NCI-H2227 (cell line): ENCODE data around the gene TRIOBP.
"Not testable (repeated sequence)": the region's sequence is repeated elsewhere in the genome, so short reads cannot be mapped to it uniquely, and the experiment has no call there.

Experiments used
- DNase-seq: peaks from one replicate; lab custom pipeline; 2025; ENCODE audit not compliant: unreplicated experiment; lab: John Stamatoyannopoulos, UW

TRIOBP gene

DNA sequence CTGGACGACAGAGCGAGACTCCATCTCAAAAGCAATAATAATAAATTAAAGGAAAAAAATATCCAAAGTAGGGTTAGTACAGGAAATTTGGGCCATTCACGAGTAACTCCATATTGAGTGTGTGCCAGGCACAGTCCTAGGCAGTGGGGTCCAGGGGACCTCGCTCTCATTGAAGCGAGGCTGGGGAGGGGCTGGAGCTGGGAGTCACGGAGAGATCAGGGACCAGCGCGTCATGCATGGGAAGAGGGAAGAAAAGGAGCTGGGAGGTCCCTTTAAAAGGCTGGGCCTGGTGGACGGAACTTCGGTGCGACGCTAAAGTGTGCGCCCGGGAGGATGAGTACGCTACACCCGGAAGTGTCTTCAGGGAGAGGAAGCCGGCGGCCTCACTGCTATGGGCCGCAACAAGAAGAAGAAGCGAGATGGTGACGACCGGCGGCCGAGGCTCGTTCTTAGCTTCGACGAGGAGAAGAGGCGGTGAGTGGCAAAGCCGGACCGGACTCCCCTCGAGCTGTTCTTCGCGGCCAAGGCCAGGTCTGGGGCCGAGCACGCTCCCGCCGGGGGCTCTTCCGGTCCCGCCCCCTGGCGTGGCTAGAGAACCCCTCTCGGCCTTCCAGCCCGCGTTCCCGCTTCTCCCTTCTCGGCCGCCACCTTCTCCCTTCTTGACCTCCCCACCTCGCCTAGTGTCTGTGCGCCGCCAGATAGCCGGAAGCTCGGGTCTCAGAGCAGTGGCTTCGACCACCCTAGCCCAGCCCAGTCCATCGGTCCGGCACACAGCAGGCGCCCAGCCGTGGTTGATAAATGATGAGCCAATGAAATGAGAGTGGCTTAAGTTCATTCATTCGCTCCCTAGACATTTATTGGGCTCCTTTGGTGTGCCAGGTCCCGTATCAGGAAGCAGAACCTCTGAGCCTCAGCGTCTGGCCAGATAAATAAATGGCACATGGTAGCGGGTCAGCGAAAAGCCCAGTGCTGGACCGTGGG is 10.6 kb upstream of the TRIOBP start, which contains the start of gene NOL12:
NOL12 (plus strand) TSS at position 342 of the 981 bp plus-strand sequence; CDS start at position 392, 50 bp downstream.
- peak; percentile 87 for DNase-seq

DNA sequence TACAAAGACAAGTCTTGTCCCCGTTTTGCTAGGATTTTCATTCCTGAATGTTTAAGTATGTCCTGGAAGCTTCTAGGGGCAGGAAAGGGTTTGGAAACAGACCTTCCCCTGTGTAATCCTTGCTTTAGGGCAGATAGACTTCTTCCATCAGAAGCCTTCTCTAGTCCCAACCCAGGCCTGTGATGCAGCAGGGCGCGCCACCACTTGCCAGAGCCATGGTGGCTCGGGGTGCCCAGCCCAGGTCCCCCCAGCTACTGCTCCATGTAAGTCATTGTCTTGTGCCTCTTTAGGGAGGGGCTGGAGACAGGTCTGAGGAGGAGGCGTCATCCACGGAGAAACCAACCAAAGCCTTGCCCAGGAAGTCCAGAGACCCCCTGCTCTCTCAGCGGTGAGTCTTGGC is 6.4 kb upstream of the TRIOBP start:
- no peak for DNase-seq

DNA sequence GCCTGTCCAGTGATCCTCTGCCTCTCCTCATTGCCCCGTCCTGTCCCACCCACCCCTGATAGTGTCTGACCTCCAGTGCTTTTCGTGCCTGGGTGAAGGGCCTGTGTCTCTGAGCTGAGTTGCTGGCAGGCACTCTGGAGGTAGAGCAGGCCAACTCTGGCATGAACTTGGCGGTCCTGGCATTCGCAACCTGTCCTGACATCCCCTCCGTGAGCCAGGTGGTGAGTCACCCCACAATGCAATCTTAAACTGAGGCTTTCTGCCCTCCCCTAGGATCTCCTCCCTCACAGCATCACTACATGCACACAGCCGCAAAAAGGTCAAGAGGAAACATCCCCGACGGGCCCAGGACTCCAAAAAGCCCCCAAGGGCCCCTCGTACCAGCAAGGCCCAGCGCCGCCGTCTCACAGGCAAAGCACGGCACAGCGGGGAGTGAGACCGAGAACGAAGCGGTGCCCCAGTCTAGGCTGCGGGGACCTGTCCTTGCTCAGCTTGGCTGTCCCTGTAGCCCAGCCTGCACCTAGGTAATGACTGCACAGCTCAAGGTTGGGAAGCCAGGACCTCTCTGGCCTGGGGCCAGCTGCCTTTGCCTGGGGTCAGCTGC is 5.8 kb upstream of the TRIOBP start:
- no peak for DNase-seq

DNA sequence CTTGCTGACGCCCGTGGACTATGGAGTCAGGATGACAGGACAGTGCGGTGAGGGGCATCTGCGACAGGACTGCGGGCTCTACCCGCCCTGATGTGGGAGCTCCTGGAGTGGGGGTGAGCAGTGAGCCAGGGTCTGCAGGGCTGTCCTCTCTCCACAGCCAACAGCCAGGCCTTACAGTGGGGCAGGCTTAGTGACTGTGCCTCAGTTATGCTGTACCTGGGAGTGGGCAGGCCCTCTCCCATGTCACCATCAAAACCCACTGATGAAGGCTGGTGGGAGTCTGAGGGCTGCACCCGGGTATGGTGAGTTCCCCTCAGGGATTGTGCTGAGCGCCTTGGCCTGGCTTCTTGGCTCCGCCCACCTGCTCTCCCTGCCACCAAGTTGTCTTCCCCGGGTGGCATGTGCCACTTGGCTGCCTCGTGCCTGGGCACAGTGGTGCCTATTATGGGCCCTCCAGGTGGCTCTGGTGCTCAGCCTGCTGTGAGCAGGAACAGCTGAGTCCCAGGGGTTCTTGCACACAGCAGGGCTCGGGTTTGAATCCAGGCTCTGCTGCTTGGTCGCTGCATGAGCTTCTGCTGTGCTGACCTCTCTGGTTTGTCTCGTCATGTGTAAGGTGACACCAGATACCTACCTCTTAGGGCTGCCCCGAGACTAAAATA is 4.1 kb upstream of the TRIOBP start:
- DNase-seq: no peak

DNA sequence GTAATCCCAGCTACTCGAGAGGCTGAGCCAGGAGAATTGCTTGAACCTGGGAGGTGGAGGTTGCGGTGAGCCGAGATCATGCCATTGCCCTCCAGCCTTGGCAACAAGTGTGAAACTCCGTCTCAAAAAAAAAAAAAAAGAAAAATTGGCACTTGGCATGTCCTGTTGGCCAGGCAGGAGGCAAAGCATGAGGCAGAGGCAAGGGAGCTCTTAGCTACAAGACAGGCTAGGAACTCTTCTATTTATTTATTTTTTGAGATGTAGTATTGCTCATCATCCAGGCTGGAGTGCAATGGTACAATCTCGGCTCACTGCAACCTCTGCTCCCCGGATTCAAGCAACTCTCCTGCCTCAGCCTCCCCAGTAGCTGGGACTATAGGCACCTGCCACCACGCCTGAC is 2.7 kb upstream of the TRIOBP start:
- not testable (repeated sequence) for DNase-seq

DNA sequence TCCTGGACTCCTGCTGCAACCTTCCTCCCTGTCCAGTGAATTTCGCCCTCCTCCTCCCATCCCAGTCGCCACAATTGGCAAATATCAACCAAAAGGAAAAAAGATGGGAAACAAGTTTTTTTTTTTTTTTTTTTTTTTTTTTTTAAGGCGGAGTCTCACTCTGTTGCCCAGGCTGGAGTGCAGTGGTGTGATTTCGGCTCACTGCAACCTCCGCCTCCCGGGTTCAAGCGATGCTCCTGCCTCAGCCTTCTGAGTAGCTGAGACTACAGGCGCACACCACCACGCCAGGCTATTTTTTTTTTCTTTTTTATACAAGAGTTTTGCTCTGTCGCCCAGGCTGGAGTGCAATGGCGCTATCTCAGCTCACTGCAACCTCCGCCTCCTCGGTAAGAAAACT is 590 bp upstream of the TRIOBP start:
- not testable (repeated sequence) for DNase-seq

DNA sequence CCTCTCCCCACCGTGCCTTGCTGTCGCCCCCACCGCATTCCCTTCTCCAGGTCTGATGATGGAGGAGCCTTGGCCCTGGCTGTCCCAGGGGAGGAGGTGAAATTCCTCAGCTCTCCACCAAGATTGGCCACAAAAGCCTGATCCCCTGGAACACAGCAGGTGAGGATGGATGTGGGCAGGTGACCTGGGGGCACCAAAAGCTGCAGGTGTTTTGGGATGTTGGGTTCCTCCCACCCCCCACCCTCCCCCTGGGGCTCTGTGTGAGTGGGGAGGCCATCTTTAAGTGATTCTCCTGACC is 639 bp downstream of the TRIOBP start:
- no peak for DNase-seq

DNA sequence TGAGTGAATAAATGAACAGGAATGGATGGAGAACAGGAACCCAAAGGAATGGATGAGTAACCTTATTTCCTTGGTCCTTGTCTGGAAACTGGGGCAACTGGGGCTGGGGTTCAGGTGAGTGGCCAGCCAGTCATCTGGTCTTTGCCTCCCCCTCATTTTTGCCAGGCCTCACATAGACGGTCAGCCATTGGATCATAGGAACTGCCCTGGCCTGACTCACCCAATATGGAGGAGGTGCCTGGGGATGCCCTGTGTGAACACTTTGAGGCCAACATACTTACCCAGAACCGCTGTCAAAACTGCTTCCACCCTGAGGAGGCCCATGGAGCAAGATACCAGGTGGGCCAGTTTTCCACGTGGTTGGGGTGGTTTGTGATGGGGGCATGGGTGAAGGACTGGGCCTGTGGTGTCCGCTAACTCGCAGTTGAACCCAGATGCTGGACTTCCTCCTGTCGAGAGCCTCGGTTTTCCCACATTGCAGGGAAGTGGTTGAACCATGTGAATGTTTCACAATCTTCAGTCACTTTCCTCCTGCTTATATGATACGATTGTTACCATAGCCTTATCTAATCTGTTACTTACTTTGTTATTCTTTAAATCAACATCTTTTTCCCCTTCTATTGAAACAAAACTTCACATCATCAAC is 4.4 kb downstream of the TRIOBP start:
- DNase-seq: no peak

DNA sequence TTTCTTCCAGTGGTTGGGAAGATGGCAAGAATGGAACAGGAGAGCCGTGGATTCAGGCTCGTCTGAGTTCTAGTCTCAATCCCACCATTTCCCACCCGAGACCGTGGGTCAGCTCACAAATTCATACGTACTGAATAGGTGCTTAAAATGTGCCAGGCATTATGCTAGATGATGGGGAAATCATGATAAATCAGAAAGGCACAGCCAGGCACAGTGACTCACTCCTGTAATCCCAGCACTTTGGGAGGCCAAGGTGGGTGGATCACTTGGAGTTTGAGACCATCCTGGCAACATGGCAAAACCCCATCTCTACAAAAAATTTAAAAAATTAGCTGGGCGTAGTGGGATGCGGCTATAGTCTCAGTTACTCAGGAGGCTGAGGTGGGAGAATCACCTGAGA is 7.1 kb downstream of the TRIOBP start:
- no peak for DNase-seq

DNA sequence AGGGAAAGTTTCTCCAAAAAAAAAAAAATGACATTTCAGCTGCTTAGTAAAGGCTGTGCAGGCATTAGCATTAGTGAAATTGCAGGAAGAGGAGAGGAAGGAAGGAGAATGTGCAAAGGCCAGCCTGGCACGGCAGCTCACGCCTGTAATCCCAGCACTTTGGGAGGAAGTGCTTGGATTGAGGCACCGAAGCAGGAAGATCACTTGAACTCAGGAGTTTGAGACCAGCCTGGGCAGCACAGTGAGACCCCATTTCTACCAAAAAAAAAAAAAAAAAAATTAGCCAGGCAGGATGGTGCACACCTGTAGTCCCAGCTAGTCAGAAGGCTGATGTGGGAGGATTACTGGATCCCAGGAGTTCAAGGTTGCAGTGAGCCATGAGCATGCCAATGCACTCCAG is 7.8 kb downstream of the TRIOBP start:
- DNase-seq: no peak

DNA sequence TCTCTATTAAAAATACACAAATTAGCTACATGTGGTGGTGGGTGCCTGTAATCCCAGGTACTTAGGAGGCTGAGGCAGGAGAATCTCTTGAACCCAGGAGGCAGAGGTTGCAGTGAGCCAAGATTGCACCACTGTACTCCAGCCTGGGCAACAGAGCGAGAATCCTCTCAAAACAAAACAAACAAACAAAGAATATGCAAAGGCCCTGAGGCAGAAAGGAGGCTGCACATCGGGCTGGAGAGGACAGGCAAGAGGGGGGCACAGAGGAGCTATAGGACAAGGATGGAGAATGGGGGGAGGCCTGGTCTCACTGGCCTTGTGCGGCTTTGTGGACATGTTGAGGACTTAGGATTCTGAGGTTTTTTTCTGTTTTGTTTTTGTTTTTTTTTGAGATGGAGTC is 8.4 kb downstream of the TRIOBP start:
- DNase-seq: no peak

DNA sequence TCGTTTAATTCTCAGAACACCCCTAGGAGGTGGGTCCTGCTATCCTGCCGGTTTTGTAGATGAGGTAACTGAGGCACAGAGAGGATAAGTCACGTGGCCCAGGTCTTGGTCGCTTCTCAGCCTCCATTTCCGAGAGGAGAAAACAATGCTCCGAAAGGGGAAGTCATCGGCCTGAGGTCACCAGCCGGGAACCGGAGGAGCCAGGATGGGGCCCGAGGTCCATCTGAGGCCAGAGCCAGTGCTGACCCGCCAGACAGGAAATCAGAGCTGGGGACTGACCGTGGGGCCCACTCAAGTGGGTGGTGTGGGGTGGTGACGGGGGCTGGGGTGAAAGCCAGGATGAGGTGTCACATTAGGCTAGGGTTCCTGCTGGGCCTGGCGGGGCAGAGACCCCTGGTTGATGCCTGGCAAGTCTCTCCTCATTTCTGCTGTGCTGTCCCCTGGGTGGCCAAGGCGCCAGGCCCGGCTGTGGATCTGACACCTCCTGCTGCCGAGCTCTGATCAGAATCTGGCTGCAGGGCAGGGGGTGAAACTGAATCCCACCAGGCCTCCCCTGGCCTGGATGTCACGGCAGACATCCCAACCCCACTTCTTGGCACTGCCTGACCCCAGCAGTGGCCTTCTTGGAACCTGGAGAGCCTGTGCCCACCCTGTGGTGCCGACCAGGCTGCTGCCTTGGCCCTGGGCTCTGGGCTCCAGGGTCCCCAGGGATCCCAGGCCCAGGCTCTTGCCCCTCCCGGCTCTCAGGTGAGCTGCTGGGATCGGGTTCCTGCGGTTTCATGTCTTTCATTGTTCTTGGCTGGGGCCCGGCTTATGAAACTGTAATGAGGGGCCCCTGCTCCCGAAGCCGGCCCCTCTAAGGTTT is 12.0 kb downstream of the TRIOBP start:
- no peak for DNase-seq

DNA sequence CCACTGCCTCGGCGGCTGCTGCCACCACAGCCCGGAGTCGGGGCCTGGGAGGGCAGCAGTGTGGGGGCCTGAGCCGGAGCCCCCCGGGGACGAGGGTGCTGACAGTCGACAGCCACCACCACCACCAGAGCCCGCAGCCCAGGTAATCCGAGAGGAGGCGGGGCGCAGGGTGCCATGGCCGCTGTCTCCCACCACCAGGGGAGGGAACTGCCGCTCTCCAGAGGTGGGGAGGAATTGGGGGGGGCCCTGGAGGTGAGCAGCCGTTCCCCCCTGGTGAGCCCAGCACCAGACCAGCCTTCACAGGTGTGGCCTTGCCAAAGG is 12.6 kb downstream of the TRIOBP start:
- DNase-seq: no peak

DNA sequence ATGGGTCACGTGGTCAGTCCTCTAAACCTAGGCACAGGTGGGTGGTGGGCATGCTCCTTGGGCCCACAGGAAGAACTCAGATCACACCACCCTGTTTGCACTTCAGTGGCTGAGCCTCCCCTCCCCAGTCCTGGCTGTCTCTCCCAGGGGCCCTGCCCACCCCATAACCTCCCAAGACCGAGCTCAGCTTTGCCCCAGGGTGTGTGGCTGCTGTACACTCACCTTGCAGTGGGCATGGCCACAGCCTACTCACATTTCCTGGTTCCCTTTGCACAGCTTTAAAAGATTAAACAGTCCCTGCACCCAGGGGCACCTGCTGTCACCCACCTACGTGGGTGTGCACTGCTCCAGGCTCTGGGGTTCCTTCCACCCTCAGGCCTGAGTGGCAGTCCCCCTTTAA is 13.8 kb downstream of the TRIOBP start:
- DNase-seq: no peak

DNA sequence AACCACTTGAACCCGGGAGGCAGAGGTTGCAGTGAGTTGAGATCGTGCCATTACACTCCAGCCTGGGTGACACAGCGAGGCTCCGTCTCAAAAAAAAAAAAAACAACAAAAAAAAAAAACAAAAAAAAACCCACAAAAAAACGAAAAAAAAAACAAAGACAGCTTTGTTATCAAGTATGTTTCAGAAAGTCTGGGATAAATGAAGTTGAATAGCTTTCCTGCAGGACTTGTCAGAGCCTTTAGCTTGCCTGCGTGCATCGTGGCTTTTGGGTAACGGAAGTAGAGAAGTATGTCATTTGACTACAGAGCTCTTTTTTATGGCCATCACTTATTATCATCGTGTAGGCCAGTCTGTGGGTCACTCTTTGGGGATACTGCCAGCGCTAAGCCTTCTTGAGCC is 14.6 kb downstream of the TRIOBP start:
- DNase-seq: no peak

DNA sequence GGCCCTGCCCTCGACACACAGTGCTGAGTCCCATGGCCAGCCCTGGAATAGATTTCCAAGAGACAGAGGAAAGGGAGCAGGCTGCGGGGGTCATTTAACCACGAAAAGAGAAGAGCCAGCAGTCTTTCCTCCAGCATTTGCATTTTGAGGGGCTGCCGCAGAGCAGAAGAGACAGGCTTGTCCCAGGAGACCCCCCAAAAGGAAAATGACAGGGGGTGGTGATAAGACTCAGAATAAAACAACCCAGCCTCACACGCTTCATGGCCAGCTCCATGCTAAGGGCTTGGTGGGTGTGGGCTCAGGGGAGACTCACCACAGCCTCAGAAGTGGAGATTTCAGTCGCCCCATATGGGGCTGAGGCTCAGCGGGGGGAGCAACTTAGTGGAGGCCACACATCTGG is 16.9 kb downstream of the TRIOBP start:
- no peak for DNase-seq

DNA sequence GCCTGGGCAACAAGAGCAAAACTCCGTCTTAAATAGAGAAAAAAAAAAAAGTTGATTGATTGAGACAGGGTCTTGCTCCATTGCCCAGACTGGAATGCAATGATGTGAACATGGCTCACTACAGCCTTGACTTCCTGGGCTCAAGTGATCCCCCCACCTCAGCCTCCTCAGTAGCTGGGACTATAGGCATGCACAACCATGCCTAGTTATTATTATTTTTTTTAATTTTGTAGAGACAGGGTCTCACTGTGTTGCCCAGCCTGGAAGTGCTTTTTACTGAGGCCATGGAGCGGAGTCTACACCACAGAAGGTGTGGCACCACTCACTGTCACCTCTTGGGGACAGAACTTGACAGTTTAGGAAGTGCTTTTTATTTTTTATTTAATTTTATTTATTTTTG is 17.8 kb downstream of the TRIOBP start:
- DNase-seq: no peak

DNA sequence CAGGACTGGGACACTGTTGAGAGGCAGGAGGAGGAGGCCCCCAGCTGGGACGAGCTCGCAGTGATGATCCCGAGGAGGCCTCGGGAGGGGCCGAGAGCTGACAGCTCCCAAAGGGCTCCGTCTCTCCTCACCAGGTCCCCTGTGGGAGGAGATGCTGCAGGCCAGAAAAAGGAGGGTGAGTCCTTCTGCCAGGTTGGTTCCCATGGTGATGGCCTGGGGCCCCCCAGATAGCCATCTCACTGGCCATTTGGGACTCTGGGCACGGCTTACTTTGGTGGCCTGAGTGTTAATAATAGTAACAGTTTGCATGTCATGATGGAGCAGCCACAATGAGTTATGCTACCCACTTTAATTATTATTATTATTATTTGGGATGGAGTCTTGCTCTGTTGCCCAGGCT is 18.9 kb downstream of the TRIOBP start:
- no peak for DNase-seq

DNA sequence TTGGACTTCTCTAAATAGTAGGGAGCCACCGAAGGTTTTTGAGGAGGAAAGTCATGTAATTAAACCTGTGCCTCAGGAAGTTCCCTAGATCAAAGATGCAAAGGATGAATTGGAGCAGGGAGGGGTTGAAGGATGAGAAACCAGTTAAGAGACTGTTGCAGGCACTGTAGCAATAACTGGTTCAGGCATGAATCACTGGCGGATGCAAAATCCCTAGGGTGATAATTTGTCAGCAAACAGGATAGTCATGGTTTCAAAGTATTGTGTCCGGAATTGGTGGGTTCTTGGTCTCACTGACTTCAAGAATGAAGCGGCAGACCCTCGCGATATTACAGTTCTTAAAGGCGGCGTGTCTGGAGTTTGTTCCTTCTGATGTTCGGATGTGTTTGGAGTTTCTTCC is 19.9 kb downstream of the TRIOBP start:
- DNase-seq: no peak

DNA sequence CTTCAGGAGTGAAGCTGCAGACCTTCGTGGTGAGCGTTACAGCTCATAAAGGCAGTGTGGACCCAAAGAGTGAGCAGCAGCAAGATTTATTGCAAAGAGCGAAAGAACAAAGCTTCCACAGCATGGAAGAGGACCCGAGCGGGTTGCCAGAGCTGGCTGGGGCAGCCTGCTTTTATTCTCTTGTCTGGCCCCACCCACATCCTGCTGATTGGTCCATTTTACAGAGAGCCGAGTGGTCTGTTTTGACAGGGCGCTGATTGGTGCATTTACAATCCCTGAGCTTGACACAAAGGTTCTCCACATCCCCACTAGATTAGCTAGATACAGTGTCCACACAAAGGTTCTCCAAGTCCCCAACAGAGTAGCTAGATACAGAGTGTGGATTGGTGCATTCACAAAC is 20.4 kb downstream of the TRIOBP start:
- DNase-seq: not testable (repeated sequence)
